PFSK-1 (cell line): ENCODE measurements around the gene PNPLA5.

Experiments used
- POLR2AphosphoS5 ChIP-seq: IDR thresholded peaks from 2 replicates; pipeline ENCODE4 v1.6.1; 2012; ENCODE audit warnings: low read depth, mild to moderate bottlenecking, control low read depth, low read length, moderate library complexity
- SIN3A ChIP-seq: IDR thresholded peaks from 2 replicates; pipeline ENCODE4 v1.6.1; 2012; ENCODE audit warnings: mild to moderate bottlenecking, low read length, moderate library complexity, borderline replicate concordance; ENCODE audit not compliant: insufficient read depth
- TAF1 ChIP-seq: IDR thresholded peaks from 2 replicates; pipeline ENCODE4 v1.6.1; 2012; ENCODE audit warnings: low read length, control low read depth, borderline replicate concordance; ENCODE audit not compliant: insufficient read depth
- TF ChIP-seq, protein P1 (sequence below), 2 experiments: IDR thresholded peaks; 2 replicates each; pipeline versions ENCODE4 v1.6.1 to v1.8.0; 2011 to 2012; ENCODE audit warnings: low read depth in 2 of 2, low read length in 2 of 2, control low read depth in 1 of 2, inconsistent platforms in 1 of 2, mild to moderate bottlenecking in 1 of 2, moderate library complexity in 1 of 2; ENCODE audit not compliant: insufficient read depth in 1 of 2

GRCh38 chr22:43883719-43884415 is 7.9 kb downstream of the PNPLA5 start:
- TF ChIP-seq TAF1 (no peak), POLR2AphosphoS5 (no peak), SIN3A (no peak)
- TF ChIP-seq, protein P1, sequence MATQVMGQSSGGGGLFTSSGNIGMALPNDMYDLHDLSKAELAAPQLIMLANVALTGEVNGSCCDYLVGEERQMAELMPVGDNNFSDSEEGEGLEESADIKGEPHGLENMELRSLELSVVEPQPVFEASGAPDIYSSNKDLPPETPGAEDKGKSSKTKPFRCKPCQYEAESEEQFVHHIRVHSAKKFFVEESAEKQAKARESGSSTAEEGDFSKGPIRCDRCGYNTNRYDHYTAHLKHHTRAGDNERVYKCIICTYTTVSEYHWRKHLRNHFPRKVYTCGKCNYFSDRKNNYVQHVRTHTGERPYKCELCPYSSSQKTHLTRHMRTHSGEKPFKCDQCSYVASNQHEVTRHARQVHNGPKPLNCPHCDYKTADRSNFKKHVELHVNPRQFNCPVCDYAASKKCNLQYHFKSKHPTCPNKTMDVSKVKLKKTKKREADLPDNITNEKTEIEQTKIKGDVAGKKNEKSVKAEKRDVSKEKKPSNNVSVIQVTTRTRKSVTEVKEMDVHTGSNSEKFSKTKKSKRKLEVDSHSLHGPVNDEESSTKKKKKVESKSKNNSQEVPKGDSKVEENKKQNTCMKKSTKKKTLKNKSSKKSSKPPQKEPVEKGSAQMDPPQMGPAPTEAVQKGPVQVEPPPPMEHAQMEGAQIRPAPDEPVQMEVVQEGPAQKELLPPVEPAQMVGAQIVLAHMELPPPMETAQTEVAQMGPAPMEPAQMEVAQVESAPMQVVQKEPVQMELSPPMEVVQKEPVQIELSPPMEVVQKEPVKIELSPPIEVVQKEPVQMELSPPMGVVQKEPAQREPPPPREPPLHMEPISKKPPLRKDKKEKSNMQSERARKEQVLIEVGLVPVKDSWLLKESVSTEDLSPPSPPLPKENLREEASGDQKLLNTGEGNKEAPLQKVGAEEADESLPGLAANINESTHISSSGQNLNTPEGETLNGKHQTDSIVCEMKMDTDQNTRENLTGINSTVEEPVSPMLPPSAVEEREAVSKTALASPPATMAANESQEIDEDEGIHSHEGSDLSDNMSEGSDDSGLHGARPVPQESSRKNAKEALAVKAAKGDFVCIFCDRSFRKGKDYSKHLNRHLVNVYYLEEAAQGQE (IDR thresholded peaks at IDR 0.05; ENCODE audit: insufficient read depth in 1 of 2, low read depth in 2 of 2, low read length in 2 of 2): no peak
